Gastroesophageal sphincter (tissue), 3 donors: Measurements from ENCODE around the gene ATM.

Source experiments
- CTCF ChIP-seq, 4 experiments: fragments of 200-600 bp in 2 of 4; fragments of 450-650 bp in 2 of 4; sonication (generic) in 1 of 4; IDR thresholded peaks; one replicate each; pipeline ENCODE4 v1.5.1; 2017 to 2019; ENCODE audit warnings: antibody characterized with exemption in 4 of 4, mild to moderate bottlenecking in 2 of 4, moderate library complexity in 2 of 4
- POLR2A ChIP-seq, 2 donors: fragments of 450-650 bp; IDR thresholded peaks; one replicate each; pipeline ENCODE4 v1.6.1; 2017; ENCODE audit warnings: antibody characterized with exemption in 2 of 2, mild to moderate bottlenecking in 2 of 2, moderate library complexity in 1 of 2
- POLR2AphosphoS5 ChIP-seq: sonication (generic); formaldehyde crosslinking; IDR thresholded peaks from one replicate; pipeline ENCODE4 v1.6.1; 2017; ENCODE audit warnings: antibody characterized with exemption

- TF ChIP-seq CTCF (IDR thresholded peaks at IDR 0.05): no peak
- TF ChIP-seq POLR2AphosphoS5: no peak
- no peak for TF ChIP-seq POLR2A (IDR thresholded peaks at IDR 0.05)
Measured at GRCh38 chr11:108241330-108242037, 18.6 kb downstream of the ATM start.
